Skeletal muscle satellite cell (primary cell): ENCODE results near the gene EGR1.
A peak's percentile ranks its signal among the peaks of the same experiment; 100 is the strongest.

Experiments used
- H3K27me3 ChIP-seq: 2 replicates; pipeline ENCODE4 v1.7.0; 2013; ENCODE audit warnings: low read length; ENCODE audit not compliant: control insufficient read depth, insufficient read depth
- H3K36me3 ChIP-seq: 2 replicates; pipeline ENCODE4 v1.7.0; 2013; ENCODE audit warnings: mild to moderate bottlenecking, control low read depth, low read length; ENCODE audit not compliant: insufficient read depth
- H3K4me1 ChIP-seq: 2 replicates; pipeline ENCODE4 v1.7.0; 2013; ENCODE audit warnings: low read length; ENCODE audit not compliant: control insufficient read depth, insufficient read depth
- H3K4me2 ChIP-seq: 2 replicates; pipeline ENCODE4 v1.7.0; 2013; ENCODE audit warnings: mild to moderate bottlenecking, low read length
- H3K4me3 ChIP-seq: 2 replicates; pipeline ENCODE4 v1.7.0; 2013; ENCODE audit warnings: low read length
- H3K9ac ChIP-seq: 2 replicates; pipeline ENCODE4 v1.7.0; 2013; ENCODE audit warnings: mild to moderate bottlenecking, low read depth, low read length, moderate library complexity
- H3K9me3 ChIP-seq: replicated peaks from 2 replicates; pipeline ENCODE4 v1.7.0; 2013; ENCODE audit warnings: mild to moderate bottlenecking, control low read depth, low read length

EGR1 gene

DNA sequence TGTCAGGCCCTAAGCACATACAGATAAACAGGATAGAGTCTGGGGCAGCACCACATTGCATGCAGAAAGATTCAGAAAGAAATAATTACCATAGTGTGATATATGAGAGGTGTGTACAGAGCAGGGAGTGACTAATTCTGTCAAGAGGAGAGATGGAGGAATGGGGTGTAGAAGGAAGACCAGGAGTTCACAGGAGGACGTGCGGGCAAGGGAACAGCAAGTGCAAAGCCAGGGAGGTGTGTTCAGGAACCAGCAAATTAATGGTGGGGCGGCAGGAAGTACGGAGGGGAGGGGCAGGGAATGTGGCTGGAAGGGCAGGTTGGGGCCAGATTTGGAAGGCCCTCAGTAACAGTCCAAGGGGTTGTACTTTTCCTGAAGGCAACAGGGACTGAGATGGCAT lies 17.4 kb downstream of the EGR1 start:
- no peaks in the 10 kb centered on the region for H3K9me3 ChIP-seq
- no peak overlapping the region for H3K9ac ChIP-seq
- H3K4me3 ChIP-seq: no peak overlapping the region
- H3K36me3 ChIP-seq: no peaks in the 10 kb centered on the region
- H3K4me2 ChIP-seq: no peak overlapping the region
- H3K4me1 ChIP-seq: peaks cover 8% of the 10 kb centered on the region
- peaks cover 2% of the 10 kb centered on the region for H3K27me3 ChIP-seq

DNA sequence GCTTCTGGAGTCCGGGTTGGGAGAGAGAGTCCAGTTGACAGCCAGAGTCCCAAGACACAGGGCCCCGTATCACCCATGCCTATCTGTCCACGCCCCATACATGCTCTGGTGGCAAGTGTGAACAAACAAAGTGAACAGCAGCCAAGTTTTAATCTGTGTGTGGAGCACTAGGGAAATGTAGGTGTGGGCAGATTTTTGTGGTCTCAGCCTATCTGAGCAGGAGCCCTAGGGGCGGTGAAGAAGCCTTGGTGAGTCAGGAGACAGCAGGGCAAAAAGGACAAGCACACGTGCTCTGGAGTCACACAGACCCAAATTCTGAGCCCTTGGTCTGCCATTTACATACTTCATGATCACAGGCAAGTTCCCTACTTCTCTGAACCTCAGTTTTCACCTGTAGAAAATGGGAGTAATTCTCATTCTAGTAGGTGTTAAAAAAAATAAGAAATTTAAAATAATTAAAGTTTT lies 23.2 kb downstream of the EGR1 start:
- no peak overlapping the region for H3K9ac ChIP-seq
- H3K27me3 ChIP-seq: no peaks in the 10 kb centered on the region
- no peaks in the 10 kb centered on the region for H3K36me3 ChIP-seq
- no peak overlapping the region for H3K4me2 ChIP-seq
- peaks cover 46% of the 10 kb centered on the region for H3K4me1 ChIP-seq
- no peaks in the 10 kb centered on the region for H3K9me3 ChIP-seq
- no peak overlapping the region for H3K4me3 ChIP-seq

DNA sequence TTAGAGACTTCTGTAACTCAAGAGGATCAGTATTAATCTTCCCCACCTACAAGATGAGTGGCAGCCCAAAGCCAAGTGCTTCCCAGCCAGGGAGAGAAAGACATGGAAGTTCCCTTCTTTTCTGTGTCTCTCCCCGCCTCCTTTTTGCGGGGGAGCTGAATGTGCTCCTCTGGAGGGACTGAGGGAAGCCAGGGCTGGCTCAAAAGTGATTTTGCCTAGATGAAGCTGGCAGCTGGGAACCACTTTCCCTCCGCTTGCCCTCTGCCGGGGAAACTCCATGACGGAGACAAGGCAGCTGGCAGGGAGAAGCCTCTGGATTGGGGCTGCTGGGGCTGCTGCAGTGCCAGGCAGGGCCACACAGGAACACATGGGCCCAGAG lies 24.4 kb downstream of the EGR1 start:
- no peaks in the 10 kb centered on the region for H3K9me3 ChIP-seq
- no peak overlapping the region for H3K9ac ChIP-seq
- H3K4me2 ChIP-seq: no peak overlapping the region
- no peaks in the 10 kb centered on the region for H3K27me3 ChIP-seq
- no peaks in the 10 kb centered on the region for H3K36me3 ChIP-seq
- no peak overlapping the region for H3K4me3 ChIP-seq
- H3K4me1 ChIP-seq: peaks cover 46% of the 10 kb centered on the region

DNA sequence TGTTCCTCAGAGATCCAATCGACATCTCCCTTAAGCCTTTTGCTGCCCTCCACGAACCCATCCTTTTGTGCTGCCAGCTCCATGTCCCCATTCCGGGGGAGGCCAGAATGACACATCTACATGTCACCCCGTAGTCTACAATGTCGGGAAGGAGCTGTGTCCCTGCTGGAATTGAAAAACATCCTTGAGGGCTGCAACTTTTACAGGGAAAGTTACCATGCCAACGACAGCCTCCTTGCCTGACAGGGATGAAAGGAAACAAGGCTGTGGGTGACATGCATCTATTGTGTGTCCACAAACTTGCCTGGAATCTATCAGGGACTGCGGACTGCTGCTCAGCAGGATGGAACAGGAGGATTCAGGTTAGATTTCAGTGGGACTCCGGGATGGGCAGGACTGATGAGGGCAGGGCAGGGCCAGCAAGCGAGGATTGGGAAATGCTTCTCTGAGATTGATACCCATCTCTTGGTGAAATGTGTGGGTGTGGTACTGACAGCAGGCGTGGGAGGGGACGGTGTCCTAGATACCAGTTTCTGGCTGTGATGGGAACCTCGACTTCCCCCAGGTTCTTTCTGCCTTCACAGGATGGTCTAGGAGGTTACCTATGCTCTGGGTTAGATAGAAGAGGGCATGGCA lies 25.5 kb downstream of the EGR1 start:
- no peaks in the 10 kb centered on the region for H3K9me3 ChIP-seq
- H3K9ac ChIP-seq: no peak overlapping the region
- no peaks in the 10 kb centered on the region for H3K27me3 ChIP-seq
- peak overlapping the region; percentile 99 for H3K4me2 ChIP-seq
- no peaks in the 10 kb centered on the region for H3K36me3 ChIP-seq
- peak overlapping the region; percentile 78 for H3K4me3 ChIP-seq
- peaks cover 51% of the 10 kb centered on the region for H3K4me1 ChIP-seq

DNA sequence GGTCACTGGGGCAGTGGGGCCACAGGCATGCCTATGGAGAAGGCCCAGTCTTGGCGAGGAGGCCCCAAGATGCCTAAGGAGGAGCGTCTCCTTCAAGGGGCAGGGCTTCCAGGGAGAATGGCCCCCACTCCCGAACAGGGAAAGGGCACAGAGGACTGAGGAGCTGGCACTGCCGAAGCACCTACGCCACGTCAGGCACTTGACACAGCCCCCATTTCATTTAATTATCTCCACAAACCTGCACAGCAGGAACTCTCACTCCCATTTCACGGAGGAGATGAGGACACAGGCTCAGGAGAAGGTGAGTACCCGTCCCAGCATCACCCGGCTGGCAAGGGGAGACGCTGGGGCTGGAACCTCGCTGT lies 26.0 kb downstream of the EGR1 start:
- no peaks in the 10 kb centered on the region for H3K27me3 ChIP-seq
- H3K9me3 ChIP-seq: no peaks in the 10 kb centered on the region
- H3K4me1 ChIP-seq: peaks cover 51% of the 10 kb centered on the region
- no peaks in the 10 kb centered on the region for H3K36me3 ChIP-seq
- peak overlapping the region; percentile 78 for H3K9ac ChIP-seq
- H3K4me2 ChIP-seq: peak overlapping the region; percentile 99
- peak overlapping the region; percentile 78 for H3K4me3 ChIP-seq

DNA sequence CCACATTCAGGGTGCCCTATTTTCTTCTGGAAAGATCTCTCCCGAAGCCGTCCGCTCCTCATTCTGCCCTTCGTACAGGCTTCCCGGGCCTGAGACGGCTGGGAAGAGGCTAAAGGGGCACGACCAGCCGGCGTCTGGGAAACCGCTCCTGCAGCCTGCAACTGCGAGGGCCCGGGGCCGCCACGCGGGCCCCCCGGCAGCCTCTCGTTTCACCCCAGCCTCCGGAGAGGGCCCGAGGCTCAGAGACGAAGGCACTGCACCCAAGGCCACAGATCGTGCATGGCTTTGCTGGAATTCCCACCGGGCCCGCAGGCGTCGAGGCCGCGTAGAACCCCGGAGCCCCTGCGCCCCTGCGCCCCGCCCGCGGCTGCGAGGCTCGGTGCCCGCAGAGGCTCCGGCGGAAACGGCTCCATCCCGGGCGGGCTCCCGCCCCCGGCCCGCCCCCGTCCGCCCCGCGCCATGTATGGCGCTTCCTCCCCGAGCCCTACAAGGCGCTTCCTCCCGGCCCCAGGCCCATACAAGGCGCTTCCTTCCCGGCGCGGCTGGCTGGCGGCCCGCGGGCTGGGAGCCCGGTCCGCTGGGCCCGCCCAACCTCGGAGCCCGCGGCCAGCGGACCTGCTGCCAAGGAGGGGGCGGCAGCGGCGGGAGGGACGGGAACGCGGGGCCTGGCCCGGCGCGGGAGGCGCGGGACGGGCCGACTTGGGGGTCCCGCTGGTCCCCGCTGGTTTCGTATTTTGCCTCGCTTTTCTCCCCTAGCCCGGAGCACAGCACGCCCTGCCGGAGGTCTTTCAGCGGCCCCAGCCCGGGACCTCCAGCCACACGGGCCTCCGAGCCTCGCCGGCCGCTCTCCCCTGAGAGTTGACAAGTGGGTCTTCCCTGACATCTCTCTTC lies 26.6 kb downstream of the EGR1 start:
- Histone ChIP-seq H3K4me3 (peak overlapping the region; percentile 78), H3K9ac (peak overlapping the region; percentile 90), H3K36me3 (no peaks in the 10 kb centered on the region), H3K9me3 (no peaks in the 10 kb centered on the region), H3K27me3 (no peaks in the 10 kb centered on the region), H3K4me2 (peak overlapping the region; percentile 99), H3K4me1 (peaks cover 46% of the 10 kb centered on the region)

DNA sequence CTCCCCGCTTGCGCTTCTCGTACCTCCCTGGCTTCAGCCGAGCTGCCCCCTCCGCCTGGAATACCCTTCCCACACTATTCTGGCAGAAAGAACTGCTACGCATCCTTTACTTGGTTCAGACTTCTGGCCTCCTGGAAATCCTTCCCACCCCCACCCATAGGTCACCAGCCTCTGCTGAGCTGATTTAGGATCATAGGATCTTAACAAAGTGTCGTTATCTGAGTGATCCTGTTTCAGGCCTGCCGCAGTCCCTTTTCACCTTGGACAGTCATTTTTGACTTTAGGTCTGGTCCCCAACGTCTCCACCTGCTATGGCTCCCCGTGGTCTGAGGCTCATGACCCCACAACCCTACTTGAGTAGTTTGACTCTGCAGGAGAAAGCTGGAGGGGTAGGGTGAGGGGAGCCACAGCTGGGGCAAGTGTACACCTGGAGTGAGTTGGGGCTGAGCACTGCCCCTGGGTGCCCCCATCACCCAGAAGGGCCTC lies 27.3 kb downstream of the EGR1 start:
- Histone ChIP-seq H3K4me2 (peak overlapping the region; percentile 99), H3K27me3 (no peaks in the 10 kb centered on the region), H3K4me3 (peak overlapping the region; percentile 78), H3K9me3 (no peaks in the 10 kb centered on the region), H3K9ac (peak overlapping the region; percentile 90), H3K4me1 (peaks cover 43% of the 10 kb centered on the region), H3K36me3 (no peaks in the 10 kb centered on the region)

DNA sequence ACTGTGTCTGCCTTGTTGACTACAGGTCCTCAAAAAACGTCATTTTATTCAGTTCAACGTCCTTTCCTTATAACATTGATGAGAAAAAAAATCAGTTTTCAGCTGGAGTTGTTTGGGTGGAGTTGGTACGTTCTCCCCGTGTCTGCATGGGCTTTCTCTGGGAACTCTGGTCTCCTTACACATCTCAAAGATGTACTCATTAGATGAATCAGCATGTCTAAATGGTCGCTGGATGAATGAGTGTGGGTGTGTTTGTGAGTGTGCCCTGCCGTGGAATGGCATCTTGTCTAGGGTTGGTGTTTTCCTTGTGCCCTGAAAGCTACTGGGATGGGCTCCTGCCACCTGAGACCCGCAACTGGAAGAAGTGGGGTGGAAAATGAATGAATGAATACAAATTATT lies 30.1 kb downstream of the EGR1 start:
- no peaks in the 10 kb centered on the region for H3K36me3 ChIP-seq
- H3K4me2 ChIP-seq: no peak overlapping the region

DNA sequence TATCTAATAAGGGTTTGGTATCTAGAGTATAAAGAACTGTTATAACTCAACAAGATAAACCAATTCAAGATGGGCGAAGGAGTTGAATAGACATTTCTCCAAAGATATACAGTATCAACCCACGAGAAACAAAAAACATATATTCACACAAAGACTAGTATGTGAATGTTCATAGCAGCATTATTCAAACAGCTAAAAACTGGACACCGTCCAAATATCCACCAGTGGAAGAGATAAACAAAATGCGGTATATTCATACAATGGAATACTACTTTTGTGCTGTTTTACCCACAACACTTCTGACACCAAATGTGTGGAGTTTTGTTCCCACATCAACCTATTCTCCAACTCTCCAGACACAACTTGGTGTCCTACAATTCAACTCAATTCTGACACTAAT lies 33.1 kb downstream of the EGR1 start:
- no peaks in the 10 kb centered on the region for H3K9me3 ChIP-seq
- H3K4me1 ChIP-seq: peaks cover 13% of the 10 kb centered on the region
- no peaks in the 10 kb centered on the region for H3K36me3 ChIP-seq
- no peak overlapping the region for H3K4me3 ChIP-seq
- H3K4me2 ChIP-seq: no peak overlapping the region
- H3K9ac ChIP-seq: no peak overlapping the region
- H3K27me3 ChIP-seq: no peaks in the 10 kb centered on the region

More for the DNA sequence above, 30.1 kb downstream of the EGR1 start:
- H3K4me1 ChIP-seq: peaks cover 27% of the 10 kb centered on the region
- H3K9me3 ChIP-seq: no peaks in the 10 kb centered on the region
- H3K4me3 ChIP-seq: no peak overlapping the region
- no peaks in the 10 kb centered on the region for H3K27me3 ChIP-seq
- no peak overlapping the region for H3K9ac ChIP-seq

DNA sequence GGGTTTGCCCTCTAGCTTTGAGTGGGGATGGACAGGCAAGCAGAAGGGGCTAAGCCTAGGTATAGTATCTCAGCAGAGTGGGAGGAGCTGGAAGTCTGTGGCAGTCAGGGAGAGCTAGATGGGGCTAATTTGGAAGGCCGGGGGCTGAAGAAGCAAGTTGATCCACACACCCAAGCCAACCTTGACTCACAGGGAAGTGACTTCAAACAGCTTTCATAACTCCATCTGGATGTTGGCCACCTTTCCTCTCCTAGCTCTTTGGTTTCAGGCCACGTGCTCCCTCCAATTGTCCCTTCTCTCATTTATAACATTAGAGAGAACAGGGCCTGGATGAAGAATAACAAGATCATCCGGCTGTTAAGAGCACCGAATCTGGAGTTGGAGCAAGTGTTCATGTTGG lies 36.8 kb downstream of the EGR1 start:
- H3K4me1 ChIP-seq: peaks cover 12% of the 10 kb centered on the region
- no peak overlapping the region for H3K4me3 ChIP-seq
- no peak overlapping the region for H3K4me2 ChIP-seq
- peaks cover 22% of the 10 kb centered on the region for H3K36me3 ChIP-seq
- no peaks in the 10 kb centered on the region for H3K9me3 ChIP-seq
- no peaks in the 10 kb centered on the region for H3K27me3 ChIP-seq
- H3K9ac ChIP-seq: no peak overlapping the region

DNA sequence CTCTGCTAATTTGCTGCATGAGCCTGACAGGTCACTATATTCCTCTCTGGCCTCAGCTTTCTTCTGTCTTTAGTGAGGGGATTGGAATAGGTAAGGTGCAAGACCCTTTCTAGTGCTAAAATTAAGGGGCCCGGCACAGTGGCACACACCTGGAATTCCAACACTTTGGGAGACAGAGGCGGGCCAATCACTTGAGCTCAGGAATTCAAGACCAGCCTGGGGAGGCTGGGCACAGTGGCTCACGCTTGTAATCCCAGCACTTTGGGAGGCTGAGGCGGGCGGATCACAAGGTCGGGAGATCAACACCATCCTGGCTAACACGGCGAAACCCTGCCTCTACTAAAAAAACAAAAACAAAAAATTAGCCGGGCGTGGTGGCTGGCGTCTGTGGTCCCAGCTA lies 37.2 kb downstream of the EGR1 start:
- H3K9ac ChIP-seq: no peak overlapping the region
- H3K27me3 ChIP-seq: no peaks in the 10 kb centered on the region
- H3K4me2 ChIP-seq: no peak overlapping the region
- H3K9me3 ChIP-seq: no peaks in the 10 kb centered on the region
- peaks cover 26% of the 10 kb centered on the region for H3K36me3 ChIP-seq
- H3K4me1 ChIP-seq: peaks cover 12% of the 10 kb centered on the region
- no peak overlapping the region for H3K4me3 ChIP-seq
